ENCODE results near the gene PPP2CA.

PPP2CA gene

GRCh38 chr5:134149571-134150303 lies 76.1 kb downstream of the PPP2CA start:
- no peak for DNase-seq
- ChIA-PET POLR2A (no interaction called here), CTCF (interaction anchor here (0.6 to 8.8 kb wide), 11 partner anchors 8 to 456 kb away, joined by 3 to 70 read pairs (median 4); no protein-coding TSS in a partner anchor)
- Histone ChIP-seq H3K27me3 (replicated peaks in 2 of 5; ENCODE audit: control insufficient read depth in 4 of 5, insufficient read depth in 5 of 5, low read length in 4 of 5) (no peaks in the 10 kb centered on the region), H3K27ac (ENCODE audit: insufficient read depth in 1 of 2, low read depth in 1 of 2, low read length in 2 of 2, poor library complexity in 1 of 2, severe bottlenecking in 2 of 2) (no peak overlapping the region), H3K9me3 (ENCODE audit: control extremely low read depth in 1 of 5, control insufficient read depth in 4 of 5, insufficient read depth in 2 of 5, low read depth in 1 of 5, low read length in 4 of 5) (no peaks in the 10 kb centered on the region), H3K4me1 (ENCODE audit: control extremely low read depth in 1 of 4, control insufficient read depth in 4 of 4, insufficient read depth in 4 of 4, low read length in 3 of 4) (no peaks in the 10 kb centered on the region), H3K4me3 (ENCODE audit: control insufficient read depth in 1 of 7, extremely low read depth in 1 of 7, insufficient read depth in 4 of 7, low read depth in 2 of 7, low read length in 6 of 7) (no peak overlapping the region), H3K36me3 (ENCODE audit: control insufficient read depth in 4 of 4, insufficient read depth in 4 of 4, low read length in 3 of 4) (peaks cover 12 to 84% (median 56%) of the 10 kb centered on the region in 4 experiments)
- 96% methylated on average over 2 of the region's 4 CpGs for WGBS (ENCODE audit: insufficient coverage)

- ChIA-PET CTCF (interaction anchor here (0.5 to 8.8 kb wide), 9 partner anchors 8 to 457 kb away, joined by 3 to 70 read pairs (median 6); no protein-coding TSS in a partner anchor), POLR2A (no interaction called here)
- WGBS (ENCODE audit: insufficient coverage) = 94% methylated on average over 5 of the region's 6 CpGs
- no peak overlapping the region for H3K27ac ChIP-seq (ENCODE audit: insufficient read depth in 1 of 2, low read depth in 1 of 2, low read length in 2 of 2, poor library complexity in 1 of 2, severe bottlenecking in 2 of 2)
- H3K4me1 ChIP-seq (ENCODE audit: control extremely low read depth in 1 of 4, control insufficient read depth in 4 of 4, insufficient read depth in 4 of 4, low read length in 3 of 4) = no peaks in the 10 kb centered on the region
- no peak for DNase-seq
- H3K27me3 ChIP-seq (replicated peaks in 2 of 5; ENCODE audit: control insufficient read depth in 4 of 5, insufficient read depth in 5 of 5, low read length in 4 of 5) = no peaks in the 10 kb centered on the region
- peaks cover 10 to 86% (median 60%) of the 10 kb centered on the region in 4 experiments for H3K36me3 ChIP-seq (ENCODE audit: control insufficient read depth in 4 of 4, insufficient read depth in 4 of 4, low read length in 3 of 4)
- no peaks in the 10 kb centered on the region for H3K9me3 ChIP-seq (ENCODE audit: control extremely low read depth in 1 of 5, control insufficient read depth in 4 of 5, insufficient read depth in 2 of 5, low read depth in 1 of 5, low read length in 4 of 5)
- H3K4me3 ChIP-seq (ENCODE audit: control insufficient read depth in 1 of 7, extremely low read depth in 1 of 7, insufficient read depth in 4 of 7, low read depth in 2 of 7, low read length in 6 of 7) = no peak overlapping the region
Measured at GRCh38 chr5:134148986-134149539, 76.8 kb downstream of the PPP2CA start.

GRCh38 chr5:134148316-134148715 lies 77.6 kb downstream of the PPP2CA start:
- 100% methylated on average over 1 of the region's 2 CpGs for WGBS (ENCODE audit: insufficient coverage)
- ChIA-PET POLR2A (no interaction called here), CTCF (interaction anchor here (1.2 to 8.8 kb wide), 6 partner anchors 7 to 107 kb away, joined by 3 to 70 read pairs (median 8); no protein-coding TSS in a partner anchor)
- no peak overlapping the region for H3K4me3 ChIP-seq (ENCODE audit: control insufficient read depth in 1 of 7, extremely low read depth in 1 of 7, insufficient read depth in 4 of 7, low read depth in 2 of 7, low read length in 6 of 7)
- H3K36me3 ChIP-seq (ENCODE audit: control insufficient read depth in 4 of 4, insufficient read depth in 4 of 4, low read length in 3 of 4) = peaks cover 10 to 86% (median 59%) of the 10 kb centered on the region in 4 experiments
- DNase-seq = no peak
- H3K9me3 ChIP-seq (ENCODE audit: control extremely low read depth in 1 of 5, control insufficient read depth in 4 of 5, insufficient read depth in 2 of 5, low read depth in 1 of 5, low read length in 4 of 5) = no peaks in the 10 kb centered on the region
- H3K4me1 ChIP-seq (ENCODE audit: control extremely low read depth in 1 of 4, control insufficient read depth in 4 of 4, insufficient read depth in 4 of 4, low read length in 3 of 4) = no peaks in the 10 kb centered on the region
- H3K27ac ChIP-seq (ENCODE audit: insufficient read depth in 1 of 2, low read depth in 1 of 2, low read length in 2 of 2, poor library complexity in 1 of 2, severe bottlenecking in 2 of 2) = no peak overlapping the region
- no peaks in the 10 kb centered on the region for H3K27me3 ChIP-seq (replicated peaks in 2 of 5; ENCODE audit: control insufficient read depth in 4 of 5, insufficient read depth in 5 of 5, low read length in 4 of 5)

GRCh38 chr5:134146651-134147518 lies 79.0 kb downstream of the PPP2CA start:
- Histone ChIP-seq H3K27me3 (replicated peaks in 2 of 5; ENCODE audit: control insufficient read depth in 4 of 5, insufficient read depth in 5 of 5, low read length in 4 of 5) (no peaks in the 10 kb centered on the region), H3K4me3 (ENCODE audit: control insufficient read depth in 1 of 7, extremely low read depth in 1 of 7, insufficient read depth in 4 of 7, low read depth in 2 of 7, low read length in 6 of 7) (no peak overlapping the region), H3K27ac (ENCODE audit: insufficient read depth in 1 of 2, low read depth in 1 of 2, low read length in 2 of 2, poor library complexity in 1 of 2, severe bottlenecking in 2 of 2) (no peak overlapping the region), H3K9me3 (ENCODE audit: control extremely low read depth in 1 of 5, control insufficient read depth in 4 of 5, insufficient read depth in 2 of 5, low read depth in 1 of 5, low read length in 4 of 5) (no peaks in the 10 kb centered on the region), H3K36me3 (ENCODE audit: control insufficient read depth in 4 of 4, insufficient read depth in 4 of 4, low read length in 3 of 4) (peaks cover 7 to 82% (median 59%) of the 10 kb centered on the region in 4 experiments), H3K4me1 (ENCODE audit: control extremely low read depth in 1 of 4, control insufficient read depth in 4 of 4, insufficient read depth in 4 of 4, low read length in 3 of 4) (no peaks in the 10 kb centered on the region)
- no peak for DNase-seq
- WGBS (ENCODE audit: insufficient coverage) = 100% methylated on average over 4 of the region's 4 CpGs
- POLR2A ChIA-PET = interaction anchor here (0.6 to 1.1 kb wide), 5 partner anchors 9 to 700 kb away, joined by 3 to 6 read pairs (median 3); no protein-coding TSS in a partner anchor
- CTCF ChIA-PET = interaction anchor here (0.6 to 8.8 kb wide), 13 partner anchors 7 to 143 kb away, joined by 3 to 70 read pairs (median 6); no protein-coding TSS in a partner anchor

GRCh38 chr5:134145779-134146581 lies 79.9 kb downstream of the PPP2CA start:
- Histone ChIP-seq H3K4me3 (ENCODE audit: control insufficient read depth in 1 of 7, extremely low read depth in 1 of 7, insufficient read depth in 4 of 7, low read depth in 2 of 7, low read length in 6 of 7) (no peak overlapping the region), H3K4me1 (ENCODE audit: control extremely low read depth in 1 of 4, control insufficient read depth in 4 of 4, insufficient read depth in 4 of 4, low read length in 3 of 4) (peaks cover 0 to 3% (median 2%) of the 10 kb centered on the region in 4 experiments), H3K27me3 (replicated peaks in 2 of 5; ENCODE audit: control insufficient read depth in 4 of 5, insufficient read depth in 5 of 5, low read length in 4 of 5) (no peaks in the 10 kb centered on the region), H3K27ac (ENCODE audit: insufficient read depth in 1 of 2, low read depth in 1 of 2, low read length in 2 of 2, poor library complexity in 1 of 2, severe bottlenecking in 2 of 2) (no peak overlapping the region), H3K36me3 (ENCODE audit: control insufficient read depth in 4 of 4, insufficient read depth in 4 of 4, low read length in 3 of 4) (peaks cover 7 to 76% (median 54%) of the 10 kb centered on the region in 4 experiments), H3K9me3 (ENCODE audit: control extremely low read depth in 1 of 5, control insufficient read depth in 4 of 5, insufficient read depth in 2 of 5, low read depth in 1 of 5, low read length in 4 of 5) (no peaks in the 10 kb centered on the region)
- ChIA-PET POLR2A (interaction anchor here (0.6 kb wide), 1 partner anchor 335 kb away, joined by 3 read pairs; no protein-coding TSS in a partner anchor), CTCF (interaction anchor here (0.6 to 8.8 kb wide), 11 partner anchors 8 to 105 kb away, joined by 3 to 70 read pairs (median 5); no protein-coding TSS in a partner anchor)
- peak; percentile 60 to 85 (median 79) for DNase-seq
- WGBS (ENCODE audit: insufficient coverage) = 97% methylated on average over 10 of the region's 13 CpGs

- H3K27ac ChIP-seq (ENCODE audit: insufficient read depth in 1 of 2, low read depth in 1 of 2, low read length in 2 of 2, poor library complexity in 1 of 2, severe bottlenecking in 2 of 2) = no peak overlapping the region
- H3K36me3 ChIP-seq (ENCODE audit: control insufficient read depth in 4 of 4, insufficient read depth in 4 of 4, low read length in 3 of 4) = peaks cover 7 to 70% (median 52%) of the 10 kb centered on the region in 4 experiments
- ChIA-PET POLR2A (no interaction called here), CTCF (interaction anchor here (0.7 to 8.8 kb wide), 7 partner anchors 9 to 104 kb away, joined by 3 to 70 read pairs (median 4); no protein-coding TSS in a partner anchor)
- WGBS (ENCODE audit: insufficient coverage) = 83% methylated on average over 1 of the region's 1 CpG
- peaks cover 2 to 11% (median 9%) of the 10 kb centered on the region in 4 experiments for H3K4me1 ChIP-seq (ENCODE audit: control extremely low read depth in 1 of 4, control insufficient read depth in 4 of 4, insufficient read depth in 4 of 4, low read length in 3 of 4)
- no peaks in the 10 kb centered on the region for H3K27me3 ChIP-seq (replicated peaks in 2 of 5; ENCODE audit: control insufficient read depth in 4 of 5, insufficient read depth in 5 of 5, low read length in 4 of 5)
- no peak overlapping the region for H3K4me3 ChIP-seq (ENCODE audit: control insufficient read depth in 1 of 7, extremely low read depth in 1 of 7, insufficient read depth in 4 of 7, low read depth in 2 of 7, low read length in 6 of 7)
- H3K9me3 ChIP-seq (ENCODE audit: control extremely low read depth in 1 of 5, control insufficient read depth in 4 of 5, insufficient read depth in 2 of 5, low read depth in 1 of 5, low read length in 4 of 5) = no peaks in the 10 kb centered on the region
- DNase-seq = no peak
Measured at GRCh38 chr5:134145041-134145757, 80.7 kb downstream of the PPP2CA start.

Measured in common myeloid progenitor, CD34-positive (primary cell).